Activated T-cell treated with anti-CD3 and anti-CD28 coated beads, Interleukin-2, amount 50 U/mL, for 72 hours (primary cell): ENCODE results near the gene RBMX2. TPM values are rescaled to one million over a fixed set of nuclear protein-coding genes. Genes with fewer than 3 reads are reported as not detected.
"Not testable (repeated sequence)": the region's sequence is repeated elsewhere in the genome, so short reads cannot be mapped to it uniquely, and the experiment has no call there.

Experiments used
- ATAC-seq, 2 donors: fragments of 150-1000 bp; cut with Tn5 transposase; replicated peaks in 1 of 2; 2 replicates each; pipeline ENCODE4 v1.10.0; 2021; ENCODE audit warnings: moderate library complexity in 2 of 2, mild to moderate bottlenecking in 1 of 2
- DNase-seq, 2 donors: peaks; one replicate each; pipeline ENCODE4 v3.0.0; 2021 to 2022; ENCODE audit warnings: mixed read lengths in 1 of 2
- H3K27ac Mint-ChIP-seq: one replicate; pipeline ENCODE4 v1.8.0; 2022; ENCODE audit warnings: mild to moderate bottlenecking, moderate library complexity, mixed read lengths
- H3K27me3 Mint-ChIP-seq: one replicate; pipeline ENCODE4 v1.8.0; 2022; ENCODE audit warnings: low read depth, mixed read lengths
- H3K36me3 Mint-ChIP-seq, 2 donors: one replicate each; pipeline ENCODE4 v1.8.0; 2022; ENCODE audit warnings: mixed read lengths in 2 of 2, mild to moderate bottlenecking in 1 of 2; ENCODE audit not compliant: insufficient read depth in 2 of 2
- H3K4me1 Mint-ChIP-seq: one replicate; pipeline ENCODE4 v1.8.0; 2022; ENCODE audit warnings: low read depth, mixed read lengths
- H3K4me3 Mint-ChIP-seq, 2 donors: one replicate each; pipeline ENCODE4 v1.8.0; 2022; ENCODE audit warnings: mild to moderate bottlenecking in 2 of 2, mixed read lengths in 2 of 2, moderate library complexity in 2 of 2
- H3K9me3 Mint-ChIP-seq, 2 donors: one replicate each; pipeline ENCODE4 v1.8.0; 2022; ENCODE audit warnings: mixed read lengths in 2 of 2
- total RNA-seq, 2 donors: library from RNA; stranded (reverse); gene quantifications; one replicate each; pipeline ENCODE4 v1.2.3, GENCODE V29; 2022

Gene RBMX2
- total RNA-seq: 10 to 100 TPM; 34.4 to 35.3 TPM

- DNase-seq (peak; percentile 73 to 76), ATAC-seq (peak; percentile 95)
- H3K27me3 Mint-ChIP-seq: peaks cover 8% of the 10 kb centered on the region
- peak within 1 kb of the TSS; percentile 97 for H3K27ac Mint-ChIP-seq
- peaks cover 13% of the 10 kb centered on the region for H3K4me1 Mint-ChIP-seq
- peak within 1 kb of the TSS; percentile 84 to 90 for H3K4me3 Mint-ChIP-seq
- no peaks in the 10 kb centered on the region for H3K9me3 Mint-ChIP-seq
- H3K36me3 Mint-ChIP-seq: peaks cover 3 to 11% of the 10 kb centered on the region in 2 donors
Measured at GRCh38 chrX:130401415-130402207, at the start of gene RBMX2. TSS of gene RBMX2 (plus strand) at chrX:130401987. CDS start at chrX:130402033, 46 bp downstream.

DNA sequence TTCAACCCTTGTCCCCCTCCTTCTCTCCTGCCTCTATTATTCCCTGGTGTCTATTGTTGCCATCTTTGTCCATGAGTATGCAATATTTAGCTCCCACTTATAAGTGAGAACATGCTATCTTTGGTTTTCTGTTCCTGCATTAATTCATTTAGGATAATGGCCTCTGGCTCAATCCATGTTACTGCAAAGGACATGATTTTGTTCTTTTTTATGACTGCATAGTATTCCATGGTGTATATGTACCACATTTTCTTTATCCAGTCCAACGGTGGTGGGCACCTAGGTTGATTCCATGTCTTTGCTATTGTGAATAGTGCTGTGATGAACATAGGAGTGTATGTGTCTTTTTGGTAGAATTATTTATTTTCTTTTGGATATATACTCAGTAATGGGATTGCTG, 49.7 kb upstream of the RBMX2 start:
- H3K9me3 Mint-ChIP-seq, ATAC-seq, DNase-seq, H3K27me3 Mint-ChIP-seq, H3K4me3 Mint-ChIP-seq, H3K36me3 Mint-ChIP-seq, H3K27ac Mint-ChIP-seq, H3K4me1 Mint-ChIP-seq: not testable (repeated sequence)

DNA sequence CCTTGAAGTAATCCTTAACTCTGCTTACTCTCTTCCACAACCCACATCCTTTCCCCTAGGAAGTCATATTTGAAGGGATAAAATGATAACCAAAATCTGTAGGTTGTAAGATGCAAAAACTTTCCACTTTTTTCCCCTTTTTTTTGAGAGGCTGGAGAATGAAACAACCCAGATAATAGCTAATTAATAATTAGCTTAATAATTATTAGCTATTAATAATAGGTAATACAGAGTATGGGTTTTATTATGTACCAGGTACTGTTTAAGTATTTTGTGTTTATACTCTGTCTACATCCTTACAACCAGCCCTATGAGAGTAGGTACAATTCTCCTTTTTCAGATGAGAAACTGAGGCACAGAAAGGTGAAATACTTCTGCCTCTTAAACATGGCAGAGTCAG, 25.7 kb upstream of the RBMX2 start:
- Mint-ChIP-seq H3K4me1 (no peaks in the 10 kb centered on the region), H3K9me3 (no peaks in the 10 kb centered on the region), H3K27me3 (peaks cover 11% of the 10 kb centered on the region), H3K4me3 (no peak overlapping the region), H3K27ac (no peak overlapping the region), H3K36me3 (no peaks in the 10 kb centered on the region)
- no peak for ATAC-seq
- DNase-seq: no peak

DNA sequence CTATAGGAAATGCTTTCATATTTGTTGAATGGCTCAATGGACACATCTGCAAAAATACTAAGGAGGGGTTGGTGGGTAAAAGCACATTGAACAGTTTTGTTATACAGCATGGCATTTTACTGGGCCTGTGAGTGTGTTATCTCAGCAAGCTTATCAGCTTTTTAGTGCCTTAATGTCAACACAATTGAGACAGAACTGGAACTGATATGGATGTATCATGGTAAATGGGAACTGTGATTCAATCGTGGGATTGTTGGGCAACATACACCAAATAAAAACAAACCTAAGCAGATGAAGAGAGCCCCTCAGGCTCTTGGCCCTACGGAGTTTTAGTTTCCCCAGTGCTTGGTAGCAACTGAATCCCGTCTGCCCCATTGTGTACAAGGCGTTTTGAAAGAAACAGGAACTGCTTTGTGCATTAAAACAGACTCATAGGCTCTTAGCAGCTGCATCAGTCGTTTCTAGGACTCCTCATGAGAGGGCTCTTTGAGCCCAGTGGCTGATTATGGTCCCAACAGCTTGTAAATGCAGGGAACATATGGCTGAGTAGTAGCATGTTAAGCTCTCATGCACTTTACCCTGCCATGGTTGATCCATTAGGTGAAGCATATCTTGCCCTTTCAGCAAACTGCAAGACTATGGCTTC, 23.6 kb upstream of the RBMX2 start:
- ATAC-seq (no peak), DNase-seq (no peak)
- Mint-ChIP-seq H3K4me1 (no peaks in the 10 kb centered on the region), H3K9me3 (no peaks in the 10 kb centered on the region), H3K27ac (no peak overlapping the region), H3K4me3 (no peak overlapping the region), H3K36me3 (no peaks in the 10 kb centered on the region), H3K27me3 (peaks cover 28% of the 10 kb centered on the region)

GRCh38 chrX:130385520-130385919, 16.3 kb upstream of the RBMX2 start, which contains the start of gene GPR119:
TSS of gene GPR119 (minus strand) at chrX:130385674. CDS start at chrX:130385447, 227 bp downstream.
- Mint-ChIP-seq H3K9me3 (no peaks in the 10 kb centered on the region), H3K4me3 (no peak within 1 kb of the TSS), H3K4me1 (no peaks in the 10 kb centered on the region), H3K27me3 (peaks cover 30% of the 10 kb centered on the region), H3K36me3 (no peaks in the 10 kb centered on the region), H3K27ac (no peak within 1 kb of the TSS)
- DNase-seq (no peak), ATAC-seq (no peak)

- Mint-ChIP-seq H3K9me3 (no peaks in the 10 kb centered on the region), H3K27ac (no peak overlapping the region)
Measured at GRCh38 chrX:130386408-130386808, 15.4 kb upstream of the RBMX2 start.

GRCh38 chrX:130393451-130394074, 8.2 kb upstream of the RBMX2 start:
- DNase-seq: no peak
- peaks cover 39% of the 10 kb centered on the region for H3K27me3 Mint-ChIP-seq

More at GRCh38 chrX:130386408-130386808, 15.4 kb upstream of the RBMX2 start:
- DNase-seq (no peak), ATAC-seq (no peak)
- H3K4me1 Mint-ChIP-seq: no peaks in the 10 kb centered on the region
- H3K27me3 Mint-ChIP-seq: peaks cover 28% of the 10 kb centered on the region
- H3K4me3 Mint-ChIP-seq: no peak overlapping the region
- no peaks in the 10 kb centered on the region for H3K36me3 Mint-ChIP-seq

DNA sequence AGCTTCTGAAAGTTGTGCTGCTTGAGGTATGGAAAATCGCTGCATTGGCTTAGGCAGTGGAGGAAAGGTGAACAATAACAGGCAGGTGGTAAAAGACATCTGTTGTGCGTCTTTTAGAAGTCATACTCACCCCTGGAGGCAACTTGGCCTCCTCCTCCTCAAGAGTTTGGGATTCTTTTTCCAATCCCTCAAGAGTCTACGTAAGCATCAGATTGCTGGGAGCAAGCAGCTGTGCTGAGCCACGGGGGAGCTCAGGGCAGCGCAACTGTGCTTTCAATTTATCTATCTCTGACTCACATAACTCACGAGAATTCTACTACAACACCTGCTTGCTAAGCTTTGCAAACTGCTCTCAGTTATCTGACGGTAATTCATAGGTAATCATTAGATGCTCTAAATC, 6.4 kb upstream of the RBMX2 start:
- ATAC-seq: no peak
- Mint-ChIP-seq H3K4me3 (no peak overlapping the region), H3K27ac (no peak overlapping the region), H3K27me3 (peaks cover 39% of the 10 kb centered on the region), H3K36me3 (no peaks in the 10 kb centered on the region), H3K9me3 (no peaks in the 10 kb centered on the region), H3K4me1 (no peaks in the 10 kb centered on the region)
- no peak for DNase-seq

More at GRCh38 chrX:130393451-130394074, 8.2 kb upstream of the RBMX2 start:
- ATAC-seq: no peak
- no peak overlapping the region for H3K4me3 Mint-ChIP-seq
- no peak overlapping the region for H3K27ac Mint-ChIP-seq
- H3K36me3 Mint-ChIP-seq: no peaks in the 10 kb centered on the region
- no peaks in the 10 kb centered on the region for H3K9me3 Mint-ChIP-seq
- no peaks in the 10 kb centered on the region for H3K4me1 Mint-ChIP-seq

DNA sequence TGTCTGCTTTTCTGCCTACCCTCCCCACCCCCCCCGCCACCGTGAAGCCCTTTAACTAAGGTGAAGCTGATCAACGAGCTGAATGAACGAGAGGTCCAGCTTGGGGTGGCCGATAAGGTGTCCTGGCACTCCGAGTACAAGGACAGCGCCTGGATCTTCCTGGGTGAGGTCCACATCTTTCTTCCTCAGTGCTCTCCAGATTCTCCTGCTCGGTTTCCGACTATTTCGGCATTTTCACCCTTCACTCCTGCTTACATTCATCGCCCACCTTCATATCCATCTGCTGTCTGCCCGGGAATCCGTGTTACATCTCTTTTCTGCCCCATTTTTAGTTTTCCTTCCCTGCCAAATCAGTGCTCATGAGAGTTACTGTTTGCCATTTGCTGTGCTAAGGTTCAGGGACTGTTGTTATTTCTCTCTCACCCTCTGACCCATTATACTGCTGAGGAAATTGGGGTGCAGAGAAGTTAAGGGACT, 459 bp downstream of the RBMX2 start:
- Mint-ChIP-seq H3K36me3 (peaks cover 3 to 11% of the 10 kb centered on the region in 2 donors), H3K27me3 (peaks cover 2% of the 10 kb centered on the region), H3K9me3 (no peaks in the 10 kb centered on the region), H3K4me3 (peak overlapping the region; percentile 84 to 90), H3K27ac (peak overlapping the region; percentile 89), H3K4me1 (peaks cover 13% of the 10 kb centered on the region)
- ATAC-seq: peak in 1 of 2 donors; percentile 16
- no peak for DNase-seq

- Mint-ChIP-seq H3K27ac (no peak overlapping the region), H3K4me3 (no peak overlapping the region), H3K36me3 (peaks cover 2 to 9% of the 10 kb centered on the region in 2 donors), H3K27me3 (no peaks in the 10 kb centered on the region), H3K9me3 (no peaks in the 10 kb centered on the region), H3K4me1 (peaks cover 5% of the 10 kb centered on the region)
- ATAC-seq (no peak), DNase-seq (no peak)
Measured at GRCh38 chrX:130413415-130413814, 11.6 kb downstream of the RBMX2 start.

- no peaks in the 10 kb centered on the region for H3K27me3 Mint-ChIP-seq
- H3K4me3 Mint-ChIP-seq: no peak overlapping the region
- DNase-seq (no peak), ATAC-seq (no peak)
- no peak overlapping the region for H3K27ac Mint-ChIP-seq
- peaks cover 5% of the 10 kb centered on the region for H3K4me1 Mint-ChIP-seq
- H3K36me3 Mint-ChIP-seq: peaks cover 2 to 9% of the 10 kb centered on the region in 2 donors
- H3K9me3 Mint-ChIP-seq: no peaks in the 10 kb centered on the region
Measured at GRCh38 chrX:130414800-130415199, 13.0 kb downstream of the RBMX2 start.

DNA sequence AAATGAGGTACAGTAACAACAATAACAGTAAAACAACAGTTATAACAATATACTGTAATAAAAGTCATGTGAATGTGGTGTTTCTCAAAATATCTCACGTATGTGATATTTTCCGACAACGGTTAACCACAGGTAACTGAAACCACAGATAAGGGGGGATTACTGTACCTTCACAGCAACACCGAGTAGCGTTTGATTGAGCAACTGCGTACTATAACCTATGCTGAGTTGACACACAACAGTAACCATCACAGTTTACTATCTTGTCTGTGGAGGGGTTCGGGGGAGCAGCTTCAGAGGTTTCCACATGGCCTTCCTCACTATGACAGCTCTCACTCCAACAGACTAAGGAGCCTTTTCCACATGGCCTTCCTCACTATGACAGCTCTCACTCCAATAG, 13.4 kb downstream of the RBMX2 start:
- H3K27ac Mint-ChIP-seq: no peak overlapping the region
- DNase-seq (no peak), ATAC-seq (peak; percentile 45 to 53)
- H3K36me3 Mint-ChIP-seq: peaks cover 2 to 9% of the 10 kb centered on the region in 2 donors
- H3K9me3 Mint-ChIP-seq: no peaks in the 10 kb centered on the region
- no peak overlapping the region for H3K4me3 Mint-ChIP-seq
- H3K27me3 Mint-ChIP-seq: no peaks in the 10 kb centered on the region
- H3K4me1 Mint-ChIP-seq: peaks cover 5% of the 10 kb centered on the region

GRCh38 chrX:130416785-130417184, 15.0 kb downstream of the RBMX2 start:
- peaks cover 5% of the 10 kb centered on the region for H3K27me3 Mint-ChIP-seq
- no peak overlapping the region for H3K27ac Mint-ChIP-seq
- peaks cover 0 to 9% of the 10 kb centered on the region in 2 donors for H3K36me3 Mint-ChIP-seq
- no peak for DNase-seq
- no peaks in the 10 kb centered on the region for H3K9me3 Mint-ChIP-seq
- H3K4me3 Mint-ChIP-seq: no peak overlapping the region
- ATAC-seq: no peak
- H3K4me1 Mint-ChIP-seq: peaks cover 5% of the 10 kb centered on the region
